ENCODE measurements around the gene RBM10.

RBM10 gene

GRCh38 chrX:47198687-47199080, 53.7 kb downstream of the RBM10 start:
- no peak for DNase-seq

- DNase-seq = no peak
These were observed 54.3 kb downstream of the RBM10 start for GRCh38 chrX:47199286-47199685.

- peak; percentile 55 for DNase-seq
These were observed 55.5 kb downstream of the RBM10 start for GRCh38 chrX:47200385-47201150.

- DNase-seq = no peak
These were observed 56.4 kb downstream of the RBM10 start for GRCh38 chrX:47201345-47201944.

- DNase-seq = no peak
These were observed 57.3 kb downstream of the RBM10 start for GRCh38 chrX:47202316-47202715.

- DNase-seq = no peak
These were observed 57.9 kb downstream of the RBM10 start for GRCh38 chrX:47202877-47203276.

GRCh38 chrX:47204970-47205369, 59.9 kb downstream of the RBM10 start:
- DNase-seq = no peak

GRCh38 chrX:47206316-47206715, 61.3 kb downstream of the RBM10 start:
- DNase-seq = no peak

GRCh38 chrX:47208108-47208507, 63.1 kb downstream of the RBM10 start:
- no peak for DNase-seq

- DNase-seq = no peak
These were observed 64.7 kb downstream of the RBM10 start for GRCh38 chrX:47209508-47210238.

- DNase-seq = no peak
These were observed 65.8 kb downstream of the RBM10 start for GRCh38 chrX:47210661-47211425.

GRCh38 chrX:47212381-47213293, 67.6 kb downstream of the RBM10 start:
- no peak for DNase-seq

- no peak for DNase-seq
These were observed 69.5 kb downstream of the RBM10 start for GRCh38 chrX:47214435-47215077.

- no peak for DNase-seq
These were observed 70.4 kb downstream of the RBM10 start for GRCh38 chrX:47215291-47215900.

- DNase-seq = no peak
These were observed 71.4 kb downstream of the RBM10 start for GRCh38 chrX:47216393-47216925.

GRCh38 chrX:47217121-47217851, 72.3 kb downstream of the RBM10 start:
- peak; percentile 55 for DNase-seq

GRCh38 chrX:47217852-47218279, 72.8 kb downstream of the RBM10 start:
- peak; percentile 99 for DNase-seq

- peak; percentile 76 for DNase-seq
These were observed 73.4 kb downstream of the RBM10 start, which contains the start of gene CDK16 for GRCh38 chrX:47218280-47218919. TSS of gene CDK16 (plus strand) at chrX:47218681. CDS start at chrX:47223558, 4,877 bp downstream.

Data from fibroblast of upper back skin (primary cell).